ENCODE data around the gene C19orf44. TPM values are rescaled to one million over a fixed set of nuclear protein-coding genes. Genes with fewer than 3 reads are reported as not detected.

C19orf44 gene
- total RNA-seq, 2 donors from 2014 or later: 7.9 TPM

DNA sequence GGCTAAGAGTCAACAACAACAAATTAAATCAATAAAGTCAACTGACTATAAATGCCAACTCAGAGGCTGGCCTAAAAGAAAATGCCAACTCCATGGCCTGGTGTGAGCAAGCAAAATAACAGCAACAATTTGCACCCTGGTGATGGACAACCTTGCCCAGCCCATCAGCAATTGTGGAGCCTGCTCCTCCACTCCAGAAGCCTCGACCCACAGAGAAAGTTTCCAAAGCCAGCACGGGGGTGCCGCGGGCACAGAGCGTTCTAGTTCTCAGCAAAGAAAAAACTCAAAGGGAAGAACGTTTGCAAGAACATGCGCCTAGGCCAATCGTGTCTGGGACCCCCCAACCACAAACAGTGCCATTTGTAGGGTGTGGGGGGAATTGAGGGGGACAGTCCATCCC, 35.7 kb upstream of the C19orf44 start:
- H3K27ac Mint-ChIP-seq: no peak overlapping the region
- WGBS, 2 experiments (ENCODE audit: insufficient coverage in 1 of 2, insufficient read length in 1 of 2): 97 to 98% methylated on average over 5 to 8 of the region's 8 CpGs
- peaks cover 41% of the 10 kb centered on the region for H3K4me1 Mint-ChIP-seq
- peaks cover 3% of the 10 kb centered on the region for H3K36me3 ChIP-seq (ENCODE audit: control insufficient read depth, insufficient read depth, low read length)
- no peak overlapping the region for H3K27ac ChIP-seq (ENCODE audit: low read depth, low read length)
- no peak overlapping the region for H3K4me3 Mint-ChIP-seq
- H3K27me3 ChIP-seq (ENCODE audit: control insufficient read depth, insufficient read depth, low read length, poor library complexity, severe bottlenecking): no peaks in the 10 kb centered on the region
- H3K4me3 ChIP-seq (ENCODE audit: low read length): no peak overlapping the region
- no peaks in the 10 kb centered on the region for H3K9me3 Mint-ChIP-seq
- H3K9me3 ChIP-seq (ENCODE audit: control insufficient read depth, low read length): no peaks in the 10 kb centered on the region
- DNase-seq: no peak
- no peak for TF ChIP-seq CTCF (conservative IDR thresholded peaks at IDR 0.05)
- H3K9ac ChIP-seq (ENCODE audit: extremely low read depth, low read length, poor library complexity, severe bottlenecking): no peak overlapping the region
- H3K27me3 Mint-ChIP-seq (ENCODE audit: insufficient read depth): no peaks in the 10 kb centered on the region
- H3K36me3 Mint-ChIP-seq (ENCODE audit: low read depth): peaks cover 7% of the 10 kb centered on the region
- H3K4me1 ChIP-seq (ENCODE audit: control insufficient read depth, insufficient read depth, low read length): peaks cover 6% of the 10 kb centered on the region

DNA sequence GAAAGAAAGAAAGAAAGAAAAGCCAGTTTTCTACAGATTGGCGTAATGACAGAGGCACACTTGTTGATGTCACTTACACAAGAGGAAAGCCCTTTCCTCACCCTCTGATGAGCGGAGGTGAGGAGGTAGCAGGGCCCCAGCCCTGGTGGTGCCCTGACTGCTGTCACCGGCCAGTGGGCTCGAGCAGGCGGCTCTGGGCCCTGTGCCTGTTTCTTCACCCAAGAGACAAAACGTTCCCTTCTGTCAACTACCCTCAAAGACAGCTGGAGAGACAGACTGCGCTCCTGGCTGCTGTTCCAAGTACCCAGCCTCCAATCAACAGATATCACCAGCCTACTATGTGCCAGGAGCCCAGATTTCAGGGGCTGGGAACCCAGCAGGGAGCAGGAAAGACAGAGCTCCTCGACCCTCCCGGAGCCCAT, 34.6 kb upstream of the C19orf44 start:
- H3K4me3 ChIP-seq (ENCODE audit: low read length): no peak overlapping the region
- no peak for TF ChIP-seq CTCF (conservative IDR thresholded peaks at IDR 0.05)
- H3K27ac ChIP-seq (ENCODE audit: low read depth, low read length): no peak overlapping the region
- no peaks in the 10 kb centered on the region for H3K27me3 ChIP-seq (ENCODE audit: control insufficient read depth, insufficient read depth, low read length, poor library complexity, severe bottlenecking)
- H3K4me3 Mint-ChIP-seq: no peak overlapping the region
- no peak overlapping the region for H3K9ac ChIP-seq (ENCODE audit: extremely low read depth, low read length, poor library complexity, severe bottlenecking)
- H3K4me1 ChIP-seq (ENCODE audit: control insufficient read depth, insufficient read depth, low read length): peaks cover 6% of the 10 kb centered on the region
- no peaks in the 10 kb centered on the region for H3K9me3 ChIP-seq (ENCODE audit: control insufficient read depth, low read length)
- peak overlapping the region; percentile 44 for H3K27ac Mint-ChIP-seq
- peaks cover 39% of the 10 kb centered on the region for H3K4me1 Mint-ChIP-seq
- 93 to 95% methylated on average over 4 to 9 of the region's 9 CpGs for WGBS, 2 experiments (ENCODE audit: insufficient coverage in 1 of 2, insufficient read length in 1 of 2)
- H3K9me3 Mint-ChIP-seq: no peaks in the 10 kb centered on the region
- DNase-seq: no peak
- H3K36me3 Mint-ChIP-seq (ENCODE audit: low read depth): peaks cover 9% of the 10 kb centered on the region
- H3K36me3 ChIP-seq (ENCODE audit: control insufficient read depth, insufficient read depth, low read length): no peaks in the 10 kb centered on the region
- H3K27me3 Mint-ChIP-seq (ENCODE audit: insufficient read depth): no peaks in the 10 kb centered on the region

GRCh38 chr19:16462757-16463250, 33.4 kb upstream of the C19orf44 start:
- H3K4me3 Mint-ChIP-seq: no peak overlapping the region

More at GRCh38 chr19:16462757-16463250, 33.4 kb upstream of the C19orf44 start:
- H3K27me3 ChIP-seq (ENCODE audit: control insufficient read depth, insufficient read depth, low read length, poor library complexity, severe bottlenecking): no peaks in the 10 kb centered on the region
- Mint-ChIP-seq H3K36me3 (ENCODE audit: low read depth) (peaks cover 9% of the 10 kb centered on the region), H3K27me3 (ENCODE audit: insufficient read depth) (peaks cover 7% of the 10 kb centered on the region), H3K4me1 (peaks cover 29% of the 10 kb centered on the region), H3K27ac (no peak overlapping the region), H3K9me3 (no peaks in the 10 kb centered on the region)
- H3K4me1 ChIP-seq (ENCODE audit: control insufficient read depth, insufficient read depth, low read length): peaks cover 6% of the 10 kb centered on the region
- TF ChIP-seq CTCF (conservative IDR thresholded peaks at IDR 0.05): no peak
- H3K9ac ChIP-seq (ENCODE audit: extremely low read depth, low read length, poor library complexity, severe bottlenecking): no peak overlapping the region
- no peak overlapping the region for H3K27ac ChIP-seq (ENCODE audit: low read depth, low read length)
- DNase-seq: no peak
- WGBS, 2 experiments (ENCODE audit: insufficient coverage in 1 of 2, insufficient read length in 1 of 2): 88 to 93% methylated on average over 4 to 6 of the region's 6 CpGs
- H3K9me3 ChIP-seq (ENCODE audit: control insufficient read depth, low read length): no peaks in the 10 kb centered on the region
- H3K36me3 ChIP-seq (ENCODE audit: control insufficient read depth, insufficient read depth, low read length): no peaks in the 10 kb centered on the region
- no peak overlapping the region for H3K4me3 ChIP-seq (ENCODE audit: low read length)

Measured in endodermal cell (in vitro differentiated cells).